VCaP (cell line): ENCODE data around the gene DNM3.
A peak's percentile ranks its signal among the peaks of the same experiment; 100 is the strongest.

ENCODE experiments used
- H3K27ac ChIP-seq: fragments of 450-650 bp; 2 replicates; pipeline ENCODE4 v1.5.1; 2017
- TF ChIP-seq, protein P1 (sequence below): fragments of 450-650 bp; conservative IDR thresholded peaks from 2 replicates; pipeline ENCODE4 v1.5.1; 2017; ENCODE audit warnings: mild to moderate bottlenecking, moderate library complexity

The DNM3 gene

DNA sequence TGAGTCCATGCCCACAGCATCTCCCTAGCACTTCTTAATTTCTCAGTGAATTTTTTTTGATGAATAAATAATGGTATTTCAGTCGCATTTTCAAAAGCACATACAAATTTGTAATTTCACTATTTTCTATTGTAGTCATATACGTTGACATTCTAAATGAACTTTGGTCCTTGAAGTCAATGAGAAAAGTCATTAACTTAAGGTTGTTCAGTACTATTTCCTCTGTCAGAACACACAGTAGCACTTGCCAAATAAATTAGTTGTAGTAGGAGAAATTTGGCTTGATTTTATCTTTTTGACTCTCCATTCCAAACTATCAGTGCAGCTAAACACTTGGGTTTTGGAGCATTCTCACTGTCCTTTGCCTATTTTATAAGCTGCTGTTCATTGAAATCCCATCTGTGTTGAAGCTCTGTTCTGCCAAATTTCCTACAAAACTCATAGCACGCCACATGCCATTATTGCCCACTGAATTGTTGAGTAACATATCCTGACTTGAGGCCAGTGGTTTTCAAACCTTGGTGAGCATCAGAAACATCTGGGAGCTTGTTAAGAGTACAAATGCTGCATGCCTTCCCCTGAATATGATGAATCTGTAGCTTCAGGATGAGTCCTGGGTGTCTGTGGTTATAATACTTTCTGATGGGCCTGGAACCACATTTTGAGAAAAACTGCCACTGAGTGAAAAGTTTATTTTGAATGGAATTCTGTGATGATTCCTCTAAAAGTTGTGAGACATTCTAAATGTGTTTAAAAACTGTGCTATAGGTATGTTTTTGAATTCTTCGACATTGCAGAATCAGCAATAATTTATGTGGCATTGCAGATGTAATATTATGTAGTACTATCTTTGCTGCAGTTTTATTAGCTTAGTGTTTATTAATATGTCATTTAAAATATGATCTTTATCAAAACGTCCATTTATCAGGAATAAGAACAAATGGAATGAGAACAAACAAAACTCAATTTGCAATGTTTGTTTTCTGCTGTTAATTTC lies 78.9 kb downstream of the DNM3 start:
- TF ChIP-seq, protein P1, sequence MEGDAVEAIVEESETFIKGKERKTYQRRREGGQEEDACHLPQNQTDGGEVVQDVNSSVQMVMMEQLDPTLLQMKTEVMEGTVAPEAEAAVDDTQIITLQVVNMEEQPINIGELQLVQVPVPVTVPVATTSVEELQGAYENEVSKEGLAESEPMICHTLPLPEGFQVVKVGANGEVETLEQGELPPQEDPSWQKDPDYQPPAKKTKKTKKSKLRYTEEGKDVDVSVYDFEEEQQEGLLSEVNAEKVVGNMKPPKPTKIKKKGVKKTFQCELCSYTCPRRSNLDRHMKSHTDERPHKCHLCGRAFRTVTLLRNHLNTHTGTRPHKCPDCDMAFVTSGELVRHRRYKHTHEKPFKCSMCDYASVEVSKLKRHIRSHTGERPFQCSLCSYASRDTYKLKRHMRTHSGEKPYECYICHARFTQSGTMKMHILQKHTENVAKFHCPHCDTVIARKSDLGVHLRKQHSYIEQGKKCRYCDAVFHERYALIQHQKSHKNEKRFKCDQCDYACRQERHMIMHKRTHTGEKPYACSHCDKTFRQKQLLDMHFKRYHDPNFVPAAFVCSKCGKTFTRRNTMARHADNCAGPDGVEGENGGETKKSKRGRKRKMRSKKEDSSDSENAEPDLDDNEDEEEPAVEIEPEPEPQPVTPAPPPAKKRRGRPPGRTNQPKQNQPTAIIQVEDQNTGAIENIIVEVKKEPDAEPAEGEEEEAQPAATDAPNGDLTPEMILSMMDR = no peak
- H3K27ac ChIP-seq = peak overlapping the region; percentile 32

DNA sequence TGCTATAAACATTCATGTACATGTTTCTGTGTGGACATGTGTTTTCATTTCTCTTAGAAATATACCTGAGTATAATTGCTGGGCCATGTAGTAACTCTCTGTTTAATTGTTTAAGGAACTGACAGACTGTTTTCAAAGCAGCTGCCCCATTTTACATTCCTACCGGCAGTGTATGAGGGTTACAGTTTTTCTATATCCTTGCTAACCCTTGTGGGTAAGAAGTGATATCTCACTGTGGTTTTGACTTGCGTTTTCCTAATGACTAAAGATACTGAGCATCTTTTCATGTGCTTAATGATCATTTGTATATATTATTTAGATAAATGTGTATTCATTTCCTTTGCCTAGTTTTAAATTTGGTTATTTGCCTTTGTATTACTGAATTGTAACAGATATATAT lies 81.7 kb downstream of the DNM3 start:
- TF ChIP-seq, protein P1 = no peak
- H3K27ac ChIP-seq = no peak overlapping the region

DNA sequence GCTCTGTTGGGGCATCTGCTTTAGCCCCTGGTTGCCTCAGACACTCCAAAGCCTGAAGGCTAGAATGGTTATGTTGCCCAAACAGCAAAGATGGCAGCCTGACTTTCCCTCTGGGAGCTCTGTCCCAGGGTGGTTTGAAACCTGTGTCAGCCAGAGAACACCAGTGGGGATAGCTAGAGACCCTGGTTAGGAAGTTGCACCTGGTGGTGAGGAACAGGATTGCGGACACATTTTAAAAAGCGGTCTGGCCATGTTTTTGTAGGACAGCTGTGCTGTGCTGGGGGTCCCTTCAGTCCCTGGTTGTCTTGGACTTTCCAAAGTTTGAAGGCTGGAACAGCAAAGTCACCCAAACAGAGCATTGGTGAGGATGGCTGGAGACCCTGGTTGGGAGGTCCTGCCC lies 87.8 kb downstream of the DNM3 start:
- no peak overlapping the region for H3K27ac ChIP-seq
- TF ChIP-seq, protein P1 = no peak

DNA sequence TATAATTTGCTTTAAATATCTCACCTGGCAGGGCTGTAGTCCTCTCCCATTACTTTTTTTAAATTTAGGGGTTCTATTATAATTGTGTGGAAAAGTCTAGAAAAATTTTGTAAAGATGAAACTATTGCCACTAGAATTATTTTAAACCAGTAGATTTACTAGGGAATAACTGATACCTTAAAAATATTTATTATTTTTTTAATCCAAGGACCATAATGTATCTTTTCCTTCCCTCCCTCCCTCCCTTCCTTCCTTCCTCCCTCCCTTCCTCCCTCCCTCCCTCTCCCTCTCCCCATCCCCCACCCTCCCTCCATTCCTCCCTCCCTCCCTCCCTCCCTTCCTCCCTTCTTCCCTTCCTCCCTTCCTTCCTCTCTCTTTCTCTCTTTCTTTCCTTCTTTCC lies 90.5 kb downstream of the DNM3 start:
- H3K27ac ChIP-seq = no peak overlapping the region
- TF ChIP-seq, protein P1 = no peak

DNA sequence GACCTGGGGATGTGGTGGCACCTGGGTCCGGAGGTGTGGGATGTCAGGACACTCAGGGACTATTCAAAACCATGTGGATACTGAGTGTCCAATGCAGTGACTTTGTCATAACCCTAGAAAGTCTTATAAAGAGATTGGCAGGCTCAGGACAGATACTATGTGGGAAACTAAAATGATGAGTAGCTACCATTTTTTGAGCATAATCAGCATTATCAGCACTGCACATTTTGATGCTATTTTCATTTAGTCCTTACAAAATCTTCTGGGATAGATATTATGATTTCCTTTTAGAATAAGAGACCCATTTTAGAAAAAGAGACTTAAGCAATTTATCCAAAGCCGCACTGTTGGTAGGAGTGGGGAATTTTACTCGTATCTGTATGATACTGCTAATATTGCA lies 93.4 kb downstream of the DNM3 start:
- H3K27ac ChIP-seq = no peak overlapping the region

DNA sequence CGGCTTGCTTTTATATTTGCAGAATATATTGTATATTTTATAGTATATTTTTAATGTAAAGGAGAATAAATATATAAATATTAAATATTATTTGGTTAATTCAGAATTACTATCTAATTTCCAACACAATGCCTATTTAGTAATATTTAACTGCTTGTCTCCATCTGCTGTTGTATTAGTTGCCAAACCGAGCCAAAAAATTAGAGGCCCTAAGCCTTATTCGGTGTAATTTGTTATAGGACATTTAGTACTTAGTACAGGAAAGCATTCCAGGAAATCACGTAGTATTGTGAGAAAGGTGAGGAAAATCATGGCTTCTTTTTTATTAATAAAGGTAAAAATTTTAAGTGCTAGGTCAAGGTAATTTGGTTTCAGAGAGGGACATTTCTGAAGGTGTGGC lies 93.8 kb downstream of the DNM3 start:
- no peak overlapping the region for H3K27ac ChIP-seq
- TF ChIP-seq, protein P1 = no peak

More for the DNA sequence above, 93.4 kb downstream of the DNM3 start:
- TF ChIP-seq, protein P1 = no peak

DNA sequence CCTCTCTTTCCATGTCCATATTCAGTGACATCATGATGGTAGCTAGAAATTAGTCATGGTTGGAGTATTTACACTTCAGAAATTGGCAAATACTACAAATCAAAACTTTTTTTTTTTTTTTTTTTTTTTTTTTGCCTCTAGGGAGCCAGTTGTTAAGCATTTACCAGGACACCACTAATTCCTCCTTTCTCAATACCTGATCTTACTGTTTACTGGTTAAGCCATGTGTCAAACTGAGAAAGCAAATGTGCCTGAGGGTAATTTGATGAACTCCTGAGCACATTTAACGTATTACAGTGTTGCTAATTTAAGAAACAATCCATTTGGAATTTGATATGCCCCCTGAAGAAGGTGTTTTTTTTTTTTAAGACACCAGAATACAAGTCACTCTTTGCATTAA lies 94.4 kb downstream of the DNM3 start:
- H3K27ac ChIP-seq = no peak overlapping the region
- TF ChIP-seq, protein P1 = no peak
